H1 (cell line): ENCODE data around the gene PELO. TPM values are rescaled to one million over a fixed set of nuclear protein-coding genes. Genes with fewer than 3 reads are reported as not detected.

Experiments
- CTCF ChIA-PET: fragments of 300-600 bp; sonication (Branson Sonifier 250); formaldehyde crosslinking; loops from one replicate; lab custom pipeline; 2021; ENCODE audit not compliant: partially characterized antibody; lab: Charles Lee
- POLR2A ChIA-PET: fragments of 300-600 bp; sonication (Branson Sonifier 250); formaldehyde crosslinking; loops from one replicate; lab custom pipeline; 2021; ENCODE audit warnings: inconsistent platforms; ENCODE audit not compliant: partially characterized antibody; lab: Charles Lee
- DNase-seq, 2 experiments: peaks; one replicate each; pipeline versions ENCODE4 v3.0.0 to v3.0.0-alpha.2; 2010 to 2022; ENCODE audit warnings: low spot score in 2 of 2, low read depth in 1 of 2, mixed read lengths in 1 of 2
- FAIRE-seq: peaks from 2 replicates; lab custom pipeline; 2011; peaks lifted over from hg19 to GRCh38; lab: Jason Lieb, UNC
- H2AFZ ChIP-seq: 2 replicates; pipeline ENCODE4 v1.8.1; 2012; ENCODE audit warnings: low read length, inconsistent platforms
- H2AK5ac ChIP-seq: 2 replicates; pipeline ENCODE4 v1.6.1; 2013; ENCODE audit warnings: low read depth, low read length
- H2BK120ac ChIP-seq: replicated peaks from 2 replicates; pipeline ENCODE3; 2013; ENCODE audit warnings: low read depth, low read length, inconsistent platforms
- H2BK12ac ChIP-seq: 2 replicates; pipeline ENCODE4 v1.6.1; 2013; ENCODE audit warnings: low read depth, low read length
- H2BK15ac ChIP-seq: 2 replicates; pipeline ENCODE4 v1.6.1; 2013; ENCODE audit warnings: low read length
- H2BK20ac ChIP-seq: 2 replicates; pipeline ENCODE4 v1.6.1; 2013; ENCODE audit warnings: low read length
- H2BK5ac ChIP-seq: 2 replicates; pipeline ENCODE4 v1.6.1; 2013; ENCODE audit warnings: low read depth, low read length
- H3K14ac ChIP-seq: 2 replicates; pipeline ENCODE4 v1.6.1; 2013; ENCODE audit warnings: inconsistent platforms; ENCODE audit not compliant: insufficient read length
- H3K18ac ChIP-seq: 2 replicates; pipeline ENCODE4 v1.6.1; 2013; ENCODE audit warnings: low read length; ENCODE audit errors: extremely low read depth
- H3K23ac ChIP-seq: 2 replicates; pipeline ENCODE4 v1.6.1; 2013; ENCODE audit warnings: inconsistent platforms; ENCODE audit not compliant: insufficient read length
- H3K23me2 ChIP-seq: 2 replicates; pipeline ENCODE4 v1.6.1; 2013; ENCODE audit warnings: low read depth, low read length
- H3K27ac ChIP-seq: 2 replicates; pipeline ENCODE4 v1.6.1; 2011; ENCODE audit warnings: low read depth, low read length, inconsistent platforms
- H3K27me3 ChIP-seq, 4 experiments: replicated peaks in 1 of 4; 1 replicate in 1 of 4; 2 replicates in 3 of 4; pipeline versions ENCODE4 v1.6.1 to v1.8.1; 2011 to 2013; ENCODE audit warnings: low read length in 3 of 4, mild to moderate bottlenecking in 3 of 4, inconsistent platforms in 2 of 4, mixed read lengths in 2 of 4, moderate library complexity in 1 of 4; ENCODE audit not compliant: control insufficient read depth in 3 of 4, insufficient read depth in 3 of 4; ENCODE audit errors: extremely low read depth in 1 of 4
- H3K36me3 ChIP-seq, 4 experiments: 2 replicates each; pipeline versions ENCODE4 v1.6.1 to v1.8.1; 2011 to 2013; ENCODE audit warnings: mild to moderate bottlenecking in 4 of 4, low read length in 3 of 4, moderate library complexity in 2 of 4, control low read depth in 1 of 4, inconsistent platforms in 1 of 4; ENCODE audit not compliant: insufficient read depth in 4 of 4, control insufficient read depth in 2 of 4
- H3K4ac ChIP-seq: replicated peaks from 2 replicates; pipeline ENCODE3; 2013; ENCODE audit warnings: low read length, low read depth, mixed read lengths, inconsistent platforms; ENCODE audit not compliant: insufficient read length
- H3K4me1 ChIP-seq, 4 experiments: replicated peaks in 1 of 4; 1 replicate in 1 of 4; 2 replicates in 3 of 4; pipeline versions ENCODE4 v1.6.1 to v1.8.1; 2011 to 2013; ENCODE audit warnings: low read length in 3 of 4, inconsistent platforms in 2 of 4, mixed read lengths in 1 of 4; ENCODE audit not compliant: insufficient read depth in 4 of 4, control insufficient read depth in 3 of 4
- H3K4me2 ChIP-seq, 2 experiments: 2 replicates each; pipeline versions ENCODE4 v1.6.1 to v1.8.1; 2011 to 2013; ENCODE audit warnings: low read depth in 2 of 2, low read length in 2 of 2, control low read depth in 1 of 2, inconsistent platforms in 1 of 2, mild to moderate bottlenecking in 1 of 2; ENCODE audit not compliant: insufficient read depth in 1 of 2
- H3K4me3 ChIP-seq, 4 experiments: fragments of 200-600, 300-600 bp in 1 of 4; sonication (generic), shearing (Covaris generic), sonication (Bioruptor Twin) in 1 of 4; 2 replicates each; pipeline versions ENCODE4 v1.5.1 to v1.8.1; 2011 to 2016; ENCODE audit warnings: low read length in 4 of 4, low read depth in 3 of 4, control low read depth in 2 of 4, inconsistent platforms in 2 of 4, mild to moderate bottlenecking in 2 of 4, mixed read lengths in 1 of 4, moderate library complexity in 1 of 4; ENCODE audit not compliant: insufficient read depth in 2 of 4; ENCODE audit errors: extremely low read depth in 1 of 4
- H3K56ac ChIP-seq: replicated peaks from 2 replicates; pipeline ENCODE3; 2013; ENCODE audit warnings: low read depth, mild to moderate bottlenecking, mixed read lengths, low read length, inconsistent platforms; ENCODE audit not compliant: insufficient read length
- H3K79me1 ChIP-seq: 2 replicates; pipeline ENCODE4 v1.6.1; 2013; ENCODE audit warnings: low read depth, low read length, control low read depth
- H3K79me2 ChIP-seq, 2 experiments: 2 replicates each; pipeline versions ENCODE4 v1.6.1 to v1.8.1; 2012 to 2013; ENCODE audit warnings: low read length in 2 of 2, mild to moderate bottlenecking in 2 of 2, inconsistent platforms in 1 of 2; ENCODE audit not compliant: insufficient read depth in 2 of 2, control insufficient read depth in 1 of 2
- H3K9ac ChIP-seq, 4 experiments: replicated peaks in 1 of 4; 1 replicate in 1 of 4; 2 replicates in 3 of 4; pipeline versions ENCODE4 v1.6.1 to v1.8.1; 2011 to 2013; ENCODE audit warnings: low read depth in 3 of 4, low read length in 3 of 4, control low read depth in 2 of 4, mild to moderate bottlenecking in 2 of 4, moderate library complexity in 2 of 4, inconsistent platforms in 1 of 4; ENCODE audit errors: extremely low read depth in 1 of 4
- H3K9me3 ChIP-seq, 2 experiments: 2 replicates each; pipeline versions ENCODE4 v1.6.1 to v1.8.1; 2012 to 2013; ENCODE audit warnings: mild to moderate bottlenecking in 2 of 2, moderate library complexity in 2 of 2, control low read depth in 1 of 2, inconsistent platforms in 1 of 2, low read depth in 1 of 2, low read length in 1 of 2, mixed read lengths in 1 of 2; ENCODE audit not compliant: insufficient read depth in 2 of 2
- H4K20me1 ChIP-seq, 2 experiments: replicated peaks in 1 of 2; 2 replicates each; pipeline versions ENCODE3 to v1.8.1; 2011 to 2013; ENCODE audit warnings: inconsistent platforms in 2 of 2, low read length in 2 of 2, mild to moderate bottlenecking in 1 of 2; ENCODE audit not compliant: insufficient read depth in 2 of 2, control insufficient read depth in 1 of 2
- H4K5ac ChIP-seq: 2 replicates; pipeline ENCODE4 v1.6.1; 2013; ENCODE audit warnings: low read length, low read depth, mixed read lengths, inconsistent platforms; ENCODE audit not compliant: insufficient read length
- H4K8ac ChIP-seq: 2 replicates; pipeline ENCODE4 v1.8.0; 2013; ENCODE audit warnings: mild to moderate bottlenecking, moderate library complexity, low read length, inconsistent platforms; ENCODE audit not compliant: insufficient read depth; ENCODE audit errors: extremely low read depth
- H4K91ac ChIP-seq: replicated peaks from 2 replicates; pipeline ENCODE3; 2013; ENCODE audit warnings: low read length, mixed read lengths, inconsistent platforms; ENCODE audit not compliant: insufficient read length
- CHD1 ChIP-seq: IDR thresholded peaks from 2 replicates; pipeline ENCODE4 v1.6.1; 2012; ENCODE audit warnings: low read depth, low read length, improper control_type of control experiment
- POLR2AphosphoS5 ChIP-seq: IDR thresholded peaks from 2 replicates; pipeline ENCODE4 v1.6.1; 2011; ENCODE audit warnings: low read depth, low read length
- SP2 ChIP-seq: IDR thresholded peaks from 2 replicates; pipeline ENCODE4 v1.6.1; 2012; ENCODE audit warnings: mild to moderate bottlenecking, low read length, inconsistent platforms
- whole genome bisulfite sequencing, 2 experiments: shearing (Covaris generic) in 1 of 2; methylation state at CpG; one replicate each; pipeline versions ENCODE4 v1.1.6 to v1.1.7; 2013 to 2015; ENCODE audit warnings: low lambda C conversion rate in 2 of 2, mixed read lengths in 2 of 2, inconsistent platforms in 1 of 2, low coverage in 1 of 2, missing lambda C conversion rate in 1 of 2; ENCODE audit not compliant: insufficient replicate concordance in 2 of 2, insufficient coverage in 1 of 2, insufficient read length in 1 of 2; ENCODE audit errors: extremely low coverage in 1 of 2, missing lambda C conversion rate in 1 of 2; 5-methylcytosine and 5-hydroxymethylcytosine counted together
- polyA plus RNA-seq, 7 experiments: library from polyadenylated mRNA; depleted of rRNA in 3 of 7; stranded (reverse) in 5 of 7; unstranded in 2 of 7; fragments of >200 nt in 5 of 7; fragments of 200-250 nt in 2 of 7; gene quantifications; 1 replicate in 5 of 7; 2 replicates in 1 of 7; 4 replicates in 1 of 7; pipeline versions ENCODE4 v1.2.1 to v1.2.3, GENCODE V29; 2011 to 2013; ENCODE audit warnings: missing spikeins in 2 of 7, mixed read lengths in 2 of 7
- total RNA-seq: library from RNA; stranded (reverse); fragmentation: NEBNext Ultra II Directional; extraction: Animal tissue kit (Norgen Biotek cat#: 25700); gene quantifications from 2 replicates; pipeline ENCODE4 v1.2.1, GENCODE V29; 2021

PELO gene
- total and polyA plus RNA-seq, 2 of the 8 experiments (the other 6 are each of a cell fraction or from before 2014, with no cell fraction given): 10.8 to 18.5 TPM

DNA sequence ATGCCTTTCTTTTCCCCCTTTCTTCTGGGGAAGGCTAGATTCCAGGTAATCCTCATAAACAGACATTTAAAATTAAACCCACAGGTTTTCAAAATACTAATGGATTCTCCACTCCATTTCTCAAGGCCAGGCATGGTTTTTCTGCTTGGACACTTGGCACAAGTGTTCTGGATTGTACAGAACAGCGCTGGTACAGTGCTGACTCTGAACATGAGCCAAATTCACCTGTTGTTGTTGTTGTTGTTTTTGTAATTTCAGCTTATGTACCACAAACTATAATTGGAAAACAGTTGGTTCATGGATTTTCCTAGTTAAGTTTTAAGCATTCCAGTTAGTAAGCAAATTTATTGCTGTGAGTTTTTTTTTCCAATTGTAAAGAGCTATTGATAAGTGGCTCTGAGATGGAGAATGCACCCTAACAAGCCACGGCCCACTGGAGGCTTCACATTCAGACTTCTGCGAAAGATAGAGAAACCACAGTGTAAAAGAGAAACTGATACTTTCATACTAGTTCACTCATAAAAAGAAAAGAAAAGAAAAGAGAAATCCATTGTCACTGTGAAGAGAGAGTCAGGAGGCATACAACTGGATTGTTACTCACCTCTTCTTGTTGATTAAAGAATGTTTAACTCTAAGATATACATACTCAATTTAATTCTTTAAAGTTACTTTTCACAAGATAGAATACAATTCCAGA, 16.2 kb upstream of the PELO start:
- no peaks in the 10 kb centered on the region for H3K79me2 ChIP-seq
- FAIRE-seq (no peak), DNase-seq (no peak)
- H3K27me3 ChIP-seq: no peaks in the 10 kb centered on the region
- H3K4me3 ChIP-seq: no peak overlapping the region
- H3K4ac ChIP-seq: no peak overlapping the region
- no peak overlapping the region for H2AFZ ChIP-seq
- no peak overlapping the region for H4K5ac ChIP-seq
- H2AK5ac ChIP-seq: no peak overlapping the region
- H3K56ac ChIP-seq: no peak overlapping the region
- no peak overlapping the region for H4K91ac ChIP-seq
- no peak overlapping the region for H2BK20ac ChIP-seq
- no peak overlapping the region for H3K9ac ChIP-seq
- no peaks in the 10 kb centered on the region for H3K9me3 ChIP-seq
- H4K20me1 ChIP-seq: no peaks in the 10 kb centered on the region
- H2BK12ac ChIP-seq: no peak overlapping the region
- 96% methylated on average over 3 of the region's 3 CpGs; no CpG with 5 or more reads in 1 of the 2 experiments for WGBS, 2 experiments
- no peak overlapping the region for H3K14ac ChIP-seq
- no peak overlapping the region for H2BK120ac ChIP-seq
- H2BK5ac ChIP-seq: no peak overlapping the region
- no peaks in the 10 kb centered on the region for H3K36me3 ChIP-seq
- no peak overlapping the region for H3K4me2 ChIP-seq
- POLR2A ChIA-PET: interaction anchor here (0.6 kb wide), 1 partner anchor 22 kb away, joined by 4 read pairs; no protein-coding TSS in a partner anchor
- no peaks in the 10 kb centered on the region for H3K79me1 ChIP-seq
- H3K27ac ChIP-seq: no peak overlapping the region
- no peak overlapping the region for H4K8ac ChIP-seq
- H3K23me2 ChIP-seq: no peaks in the 10 kb centered on the region
- H3K23ac ChIP-seq: no peak overlapping the region
- no peak for TF ChIP-seq POLR2AphosphoS5
- no peak for TF ChIP-seq CHD1
- TF ChIP-seq SP2: no peak
- CTCF ChIA-PET: no interaction called here
- no peak overlapping the region for H2BK15ac ChIP-seq
- peaks cover 0 to 3% (median 0%) of the 10 kb centered on the region in 4 experiments; a peak in 1 of 7 replicates for H3K4me1 ChIP-seq
- H3K18ac ChIP-seq: no peak overlapping the region
